Pancreas (tissue), 10 donors: Measurements from ENCODE around the gene ZNF253. TPM values are rescaled to one million over a fixed set of nuclear protein-coding genes. Genes with fewer than 3 reads are reported as not detected.
"Not testable (repeated sequence)": the region's sequence is repeated elsewhere in the genome, so short reads cannot be mapped to it uniquely, and the experiment has no call there.

Experiments used
- ATAC-seq, 4 donors: fragments of 200-7000 bp; cut with Tn5 transposase; one replicate each; pipeline versions ENCODE4 v1.8.0 to v1.9.1; 2020; ENCODE audit warnings: mild to moderate bottlenecking in 4 of 4, moderate library complexity in 4 of 4
- DNase-seq, 6 donors: peaks; one replicate each; pipeline ENCODE4 v3.0.0-alpha.2; 2020
- FAIRE-seq: peaks from 2 replicates; lab custom pipeline; 2012; peaks lifted over from hg19 to GRCh38; lab: Jason Lieb, UNC
- H3K27ac ChIP-seq, 4 donors: fragments of 200-600 bp; sonication (generic); 1 replicate in 3 of 4; 2 replicates in 1 of 4; pipeline versions ENCODE4 v1.5.0 to v1.8.0; 2020
- H3K27me3 ChIP-seq, 4 donors: fragments of 200-600 bp; one replicate each; pipeline ENCODE4 v1.8.0; 2021
- H3K36me3 ChIP-seq, 3 donors: fragments of 200-600 bp; sonication (generic) in 1 of 3; one replicate each; pipeline versions ENCODE4 v1.5.0 to v1.8.0; 2020 to 2021
- H3K4me1 ChIP-seq, 3 donors: fragments of 200-600 bp; one replicate each; pipeline ENCODE4 v1.8.0; 2021
- H3K4me3 ChIP-seq, 4 donors: fragments of 200-600 bp; sonication (generic) in 2 of 4; one replicate each; pipeline versions ENCODE4 v1.5.0 to v1.8.0; 2020 to 2021
- H3K9me3 ChIP-seq, 4 donors: fragments of 200-600 bp; one replicate each; pipeline ENCODE4 v1.8.0; 2021
- CTCF ChIP-seq, 4 donors: fragments of 200-600 bp; sonication (generic) in 3 of 4; IDR thresholded peaks; one replicate each; pipeline versions ENCODE4 v1.5.0 to v1.8.0; 2021; ENCODE audit warnings: antibody characterized with exemption in 4 of 4
- WGBS, 2 donors: extraction: QIAGEN DNeasy Blood & Tissue Kit; methylation state at CpG; one replicate each; pipeline ENCODE4 v1.1.7; 2013; 5-methylcytosine and 5-hydroxymethylcytosine counted together
- intact Hi-C, 3 donors: fragments of 100-400 bp; cut with DNase I; formaldehyde crosslinking; loops; one replicate each; pipeline versions ENCODE4 v1.11.1 to v1.14.2; 2022
- polyA plus RNA-seq, 2 donors: library from polyadenylated mRNA; stranded (reverse); fragments of 200-250 nt; gene quantifications; one replicate each; pipeline ENCODE4 v1.2.3, GENCODE V29; 2013
- total RNA-seq, 6 donors: library from RNA; stranded (reverse); fragmentation: NEBNext Ultra II Directional in 4 of 6; extraction: Animal tissue kit (Norgen Biotek cat#: 25700) in 4 of 6; gene quantifications; one replicate each; pipeline versions ENCODE4 v1.2.1 to v1.2.4, GENCODE V29; 2021 to 2023
- donor health status: healthy with polysubstance abuse.
- donor health status: DM: no; HTN: no; CAD: no; lungs with moderate emphysema.
- donor health status: DM: no; HTN: no; CAD: no.
- donor health status: control.
- donor health status: control.
- donor health status: Bipolar disorder and iron deficiency.
- donor health status: DM: yes; HTN: yes; CAD: no.
- donor health status: DM: no; HTN: no; CAD: no.
- donor health status: DM: no; HTN: no; CAD: no.
- donor health status: DM: yes; HTN: yes; CAD: no.

ZNF253 gene
- total and polyA plus RNA-seq, 8 donors, result 2.3 to 12.7 (median 5.4) TPM

- FAIRE-seq (no peak), DNase-seq (peak in 2 of 6 donors; percentile 23 to 51), ATAC-seq (peak in 1 of 4 donors; percentile 6)
- Histone ChIP-seq H3K9me3 (no peaks in the 10 kb centered on the region), H3K36me3 (no peaks in the 10 kb centered on the region), H3K27me3 (no peaks in the 10 kb centered on the region), H3K27ac (peak overlapping the region; percentile 85 to 96 (median 92)), H3K4me1 (peaks cover 6 to 15% (median 7%) of the 10 kb centered on the region in 3 donors), H3K4me3 (peak overlapping the region; percentile 49 to 80 (median 62))
- intact Hi-C loops, result no loop called here
- WGBS, 2 donors, result 3 to 4% methylated on average over 23 of the region's 23 CpGs
- no peak for TF ChIP-seq CTCF (IDR thresholded peaks at IDR 0.05)
Measured at GRCh38 chr19:19866611-19867248, 1.0 kb downstream of the ZNF253 start.

DNA sequence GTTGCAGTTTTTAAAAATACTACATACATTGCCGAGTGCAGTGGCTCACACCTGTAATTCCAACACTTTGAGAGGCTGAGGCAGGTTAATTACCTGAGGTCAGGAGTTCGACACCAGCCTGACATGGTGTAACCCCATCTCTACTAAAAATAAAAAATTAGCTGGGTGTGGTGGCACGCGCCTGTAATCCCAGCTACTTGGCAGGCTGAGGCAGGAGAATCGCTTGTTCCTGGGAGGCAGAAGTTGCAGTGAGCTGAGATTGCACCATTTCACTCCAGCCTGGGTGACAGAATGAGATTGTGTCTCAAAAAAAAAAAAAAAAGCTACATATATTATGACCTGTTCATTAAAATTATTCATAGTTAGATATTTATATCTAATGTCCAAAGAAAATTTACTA is 4.4 kb downstream of the ZNF253 start:
- H3K27me3 ChIP-seq, H3K27ac ChIP-seq, intact Hi-C loops, H3K4me3 ChIP-seq, H3K9me3 ChIP-seq, DNase-seq, ATAC-seq, H3K36me3 ChIP-seq, FAIRE-seq: not testable (repeated sequence)
- peaks cover 6 to 15% (median 7%) of the 10 kb centered on the region in 3 donors for H3K4me1 ChIP-seq
- 88 to 92% methylated on average over 5 of the region's 5 CpGs for WGBS, 2 donors

GRCh38 chr19:19871932-19872331 is 6.2 kb downstream of the ZNF253 start:
- Histone ChIP-seq H3K4me3 (no peak overlapping the region), H3K9me3 (no peaks in the 10 kb centered on the region), H3K27me3 (no peaks in the 10 kb centered on the region), H3K4me1 (peaks cover 6 to 15% (median 7%) of the 10 kb centered on the region in 3 donors), H3K36me3 (no peaks in the 10 kb centered on the region), H3K27ac (no peak overlapping the region)
- TF ChIP-seq CTCF (IDR thresholded peaks at IDR 0.05), result no peak
- 81 to 82% methylated on average over 3 of the region's 3 CpGs for WGBS, 2 donors
- FAIRE-seq, result no peak
- ATAC-seq, result no peak
- no peak for DNase-seq
- intact Hi-C loops, result no loop called here

GRCh38 chr19:19873381-19873780 is 7.7 kb downstream of the ZNF253 start:
- Histone ChIP-seq H3K9me3 (no peaks in the 10 kb centered on the region), H3K27me3 (no peaks in the 10 kb centered on the region), H3K4me1 (peaks cover 0 to 11% (median 11%) of the 10 kb centered on the region in 3 donors), H3K4me3 (no peak overlapping the region), H3K27ac (no peak overlapping the region), H3K36me3 (no peaks in the 10 kb centered on the region)
- FAIRE-seq (no peak), DNase-seq (no peak), ATAC-seq (no peak)
- intact Hi-C loops, result no loop called here
- no peak for TF ChIP-seq CTCF (IDR thresholded peaks at IDR 0.05)

DNA sequence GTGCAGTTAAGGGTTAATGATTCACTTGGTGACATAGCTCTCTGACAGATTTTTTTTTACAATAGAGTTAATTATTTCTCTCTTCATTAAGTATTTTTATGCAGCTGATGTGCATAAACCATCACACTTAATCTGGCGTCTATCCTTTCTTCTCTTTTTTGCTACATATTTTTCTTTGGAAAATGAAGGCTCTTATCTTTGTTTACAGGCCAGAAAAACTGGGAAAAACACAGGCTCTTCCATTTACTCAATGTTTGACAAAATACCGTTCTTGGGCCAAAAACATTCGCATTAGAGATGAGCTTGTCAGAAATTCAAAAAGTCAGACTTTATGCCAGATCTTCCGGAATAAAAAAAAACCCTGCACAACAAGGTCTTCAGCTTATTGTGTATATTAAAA is 12.0 kb downstream of the ZNF253 start:
- FAIRE-seq, result no peak
- Histone ChIP-seq H3K27ac (no peak overlapping the region), H3K4me3 (no peak overlapping the region), H3K4me1 (peaks cover 0 to 5% (median 5%) of the 10 kb centered on the region in 3 donors), H3K27me3 (no peaks in the 10 kb centered on the region), H3K36me3 (peaks cover 0 to 23% (median 0%) of the 10 kb centered on the region in 3 donors), H3K9me3 (no peaks in the 10 kb centered on the region)
- WGBS, 2 donors, result 43 to 45% methylated on average over 4 of the region's 4 CpGs
- intact Hi-C loops, result no loop called here
- no peak for ATAC-seq
- DNase-seq, result no peak
- no peak for TF ChIP-seq CTCF (IDR thresholded peaks at IDR 0.05)
